Esophagus squamous epithelium (tissue), 4 donors: Measurements from ENCODE around the gene SURF2.

ENCODE experiments used
- CTCF ChIP-seq, 6 experiments: fragments of 450-650 bp in 4 of 6; fragments of 200-600 bp in 2 of 6; sonication (generic) in 2 of 6; IDR thresholded peaks; one replicate each; pipeline ENCODE4 v1.5.1; 2016 to 2019; ENCODE audit warnings: antibody characterized with exemption in 6 of 6, mild to moderate bottlenecking in 4 of 6, moderate library complexity in 4 of 6
- POLR2A ChIP-seq, 4 donors: fragments of 450-650 bp; IDR thresholded peaks; one replicate each; pipeline ENCODE4 v1.6.1; 2017; ENCODE audit warnings: antibody characterized with exemption in 4 of 4, mild to moderate bottlenecking in 4 of 4, moderate library complexity in 3 of 4

GRCh38 chr9:133383438-133383837 is 27.1 kb downstream of the SURF2 start:
- TF ChIP-seq POLR2A (IDR thresholded peaks at IDR 0.05) (no peak), CTCF (IDR thresholded peaks at IDR 0.05) (no peak)
